ENCODE measurements around the gene APOBEC3A.
A peak's percentile ranks its signal among the peaks of the same experiment; 100 is the strongest.
"Not testable (repeated sequence)": the region's sequence is repeated elsewhere in the genome, so short reads cannot be mapped to it uniquely, and the experiment has no call there.

APOBEC3A gene

GRCh38 chr22:38981005-38981991, 23.9 kb downstream of the APOBEC3A start:
- DNase-seq (ENCODE audit: low read depth in 3 of 3), result no peak

- DNase-seq (ENCODE audit: low read depth in 3 of 3), result peak; percentile 22 to 62 (median 31)
Observed at GRCh38 chr22:38981992-38982927, 24.9 kb downstream of the APOBEC3A start, which contains the start of gene APOBEC3B. Gene APOBEC3B (plus strand): TSS chr22:38982347. CDS start chr22:38982454, 107 bp downstream.

GRCh38 chr22:38984224-38984623, 26.8 kb downstream of the APOBEC3A start:
- DNase-seq (ENCODE audit: low read depth in 3 of 3), result no peak

DNA sequence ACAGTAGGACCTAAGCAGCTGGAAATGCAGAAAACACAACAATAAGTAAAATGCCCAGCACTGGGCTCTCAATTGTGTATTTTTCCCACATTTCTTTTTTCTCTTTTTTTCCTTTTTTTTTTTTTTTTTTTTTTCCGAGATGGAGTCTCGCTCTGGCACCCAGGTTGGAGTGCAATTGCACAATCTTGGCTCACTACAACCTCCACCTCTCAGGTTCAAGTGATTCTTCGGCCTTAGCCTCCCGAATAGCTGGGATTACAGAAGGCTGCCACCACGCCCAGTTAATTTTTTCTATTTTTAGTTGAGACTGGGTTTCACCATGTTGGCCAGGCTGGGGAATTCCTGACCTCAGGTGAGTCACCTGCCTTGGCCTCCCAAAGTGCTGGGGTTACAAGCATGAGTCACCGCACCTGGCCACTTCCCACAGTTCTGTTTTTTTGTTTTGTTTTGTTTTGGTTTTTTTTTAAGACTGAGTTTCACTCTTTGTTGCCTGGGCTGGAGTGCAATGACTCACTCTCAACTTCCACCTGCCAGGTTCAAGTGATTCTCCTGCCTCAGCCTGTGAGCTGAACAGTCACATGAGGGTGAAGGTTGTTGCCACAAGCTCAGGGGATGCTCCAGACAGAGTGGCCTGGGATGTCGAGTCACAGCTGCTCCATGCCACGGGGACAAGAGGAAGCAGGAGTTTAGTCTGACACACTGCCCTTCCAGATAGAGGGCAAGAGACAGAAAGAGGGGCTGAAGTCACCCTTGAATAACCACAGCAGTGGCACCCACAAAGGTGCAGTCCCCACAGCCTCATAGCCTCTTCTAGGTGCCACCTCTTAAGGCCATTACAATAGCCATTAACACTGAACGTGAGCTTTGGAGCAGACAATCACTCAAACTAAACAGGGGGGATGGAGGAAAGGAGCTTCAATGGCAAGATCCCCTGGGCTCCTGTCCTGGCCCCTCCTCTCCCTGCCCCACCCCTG, 27.7 kb downstream of the APOBEC3A start:
- peak; percentile 56 to 84 (median 62) for DNase-seq (ENCODE audit: low read depth in 3 of 3)

- DNase-seq (ENCODE audit: low read depth in 3 of 3), result no peak
Observed at GRCh38 chr22:38986629-38987028, 29.2 kb downstream of the APOBEC3A start.

DNA sequence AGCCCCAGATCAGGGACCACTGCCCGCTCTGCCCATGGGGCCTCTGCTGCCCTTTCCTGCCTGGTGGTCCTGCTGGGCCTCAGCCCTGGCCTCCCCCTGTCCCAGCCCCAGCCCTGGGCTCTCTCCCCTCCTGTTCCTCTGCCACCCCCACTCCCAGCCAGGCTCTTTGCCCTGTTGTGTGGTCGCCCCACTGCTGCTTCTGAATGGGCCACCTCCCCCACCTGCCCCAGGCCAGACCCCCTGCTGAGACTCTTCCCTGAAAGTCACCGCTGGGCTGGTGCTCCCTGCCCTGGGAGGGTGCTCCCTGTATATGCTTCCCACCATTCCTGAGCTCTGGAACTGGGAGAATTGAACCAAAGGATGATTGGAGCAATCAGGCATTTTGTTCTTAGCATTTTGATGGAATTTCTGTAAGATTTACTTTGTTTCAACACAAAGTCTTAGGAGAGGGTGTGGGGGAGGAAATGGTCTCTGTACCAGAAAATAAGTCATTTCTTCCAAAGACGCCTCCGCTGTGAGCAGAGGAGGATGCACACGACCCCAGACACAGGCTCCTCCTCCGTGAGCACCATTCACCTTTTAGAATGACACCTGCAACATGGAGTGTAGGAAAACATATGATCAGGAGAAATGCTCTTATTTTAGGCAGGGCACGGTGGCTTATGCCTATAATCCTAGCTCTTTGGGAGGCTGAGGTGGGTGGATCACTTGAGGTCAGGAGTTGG, 29.9 kb downstream of the APOBEC3A start:
- DNase-seq (ENCODE audit: low read depth in 3 of 3), result no peak

DNA sequence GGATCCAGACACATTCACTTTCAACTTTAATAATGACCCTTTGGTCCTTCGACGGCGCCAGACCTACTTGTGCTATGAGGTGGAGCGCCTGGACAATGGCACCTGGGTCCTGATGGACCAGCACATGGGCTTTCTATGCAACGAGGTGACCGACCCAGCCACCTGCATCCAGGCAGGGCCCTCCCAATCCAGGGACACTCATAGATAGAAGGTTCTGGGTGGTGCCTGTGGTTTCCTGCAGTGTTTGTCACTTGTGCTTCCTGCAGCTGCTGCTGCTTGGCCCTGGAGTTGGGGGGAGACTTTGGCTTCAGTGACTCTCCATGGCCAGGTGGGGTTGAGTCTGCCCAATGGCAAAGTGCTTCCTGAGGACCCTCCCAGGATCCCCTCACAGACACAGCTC, 32.1 kb downstream of the APOBEC3A start:
- DNase-seq (ENCODE audit: low read depth in 3 of 3), result no peak

- not testable (repeated sequence) for DNase-seq (ENCODE audit: low read depth in 3 of 3)
Observed at GRCh38 chr22:38992871-38993371, 35.5 kb downstream of the APOBEC3A start.

- DNase-seq (ENCODE audit: low read depth in 3 of 3), result no peak
Observed at GRCh38 chr22:38996105-38996504, 38.7 kb downstream of the APOBEC3A start.

DNA sequence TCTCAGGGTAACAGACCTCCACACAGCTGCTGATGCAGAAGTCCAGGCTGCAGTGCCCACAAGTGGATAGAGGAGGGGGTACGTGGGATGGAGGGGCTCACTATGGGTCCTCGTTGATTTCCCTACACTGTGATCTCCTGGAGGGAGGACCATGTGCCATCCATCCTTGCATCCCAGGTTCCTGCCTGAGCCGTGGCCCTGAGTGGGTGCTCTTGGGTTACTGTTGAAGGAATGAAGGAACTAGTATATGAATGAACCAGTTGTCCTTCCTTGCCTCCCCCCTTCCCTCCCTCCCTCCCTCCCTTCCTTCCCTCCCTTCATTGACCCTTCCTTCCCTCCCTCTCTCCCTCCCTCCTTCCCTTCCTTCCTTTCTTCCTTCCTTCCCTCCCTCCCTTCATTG, 40.1 kb downstream of the APOBEC3A start:
- no peak for DNase-seq (ENCODE audit: low read depth in 3 of 3)

- peak; percentile 41 to 68 (median 57) for DNase-seq (ENCODE audit: low read depth in 3 of 3)
Observed at GRCh38 chr22:39003165-39003638, 45.8 kb downstream of the APOBEC3A start.

DNA sequence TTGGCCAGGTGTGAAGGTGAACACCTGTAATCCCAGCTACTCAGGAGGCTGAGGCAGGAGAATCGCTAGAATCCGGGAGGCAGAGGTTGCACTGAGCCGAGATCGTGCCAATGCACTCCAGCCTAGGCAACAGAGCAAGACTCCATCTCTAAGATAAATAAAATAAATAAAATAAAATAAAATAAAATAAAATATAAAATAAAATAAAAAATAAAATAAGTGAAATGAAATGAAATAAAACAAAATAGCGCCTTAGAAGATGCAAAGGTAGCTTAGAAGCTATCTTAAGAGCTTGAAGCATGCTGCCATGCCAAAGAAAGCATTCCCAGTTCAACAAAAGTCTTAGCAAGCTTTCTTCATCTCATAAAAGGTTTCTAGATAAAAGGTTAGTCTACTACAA, 49.8 kb downstream of the APOBEC3A start:
- no peak for DNase-seq (ENCODE audit: low read depth in 3 of 3)

GRCh38 chr22:39008271-39008850, 51.0 kb downstream of the APOBEC3A start:
- DNase-seq (ENCODE audit: low read depth in 3 of 3), result not testable (repeated sequence)

DNA sequence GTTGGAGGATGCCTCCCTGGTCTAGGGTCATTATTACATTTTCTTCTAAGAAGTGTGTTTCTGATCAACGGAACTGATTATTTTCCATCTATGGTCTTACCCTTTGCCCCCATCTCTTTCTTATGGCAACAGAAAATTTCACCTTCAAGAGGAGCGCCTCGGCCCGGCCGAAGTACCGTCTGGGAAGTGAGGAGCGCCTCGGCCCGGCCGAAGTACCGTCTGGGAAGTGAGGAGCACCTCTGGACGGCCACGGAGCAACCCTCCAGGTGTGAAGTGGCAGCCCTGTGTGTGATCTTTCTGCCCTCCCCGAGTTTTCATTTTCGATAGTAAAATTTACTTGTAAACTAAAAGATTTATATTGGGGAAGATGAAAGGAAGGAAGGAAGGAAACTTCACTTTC, 53.5 kb downstream of the APOBEC3A start:
- no peak for DNase-seq (ENCODE audit: low read depth in 3 of 3)

All from stimulated activated CD4-positive, alpha-beta T cell treated with anti-CD3 and anti-CD28 coated beads, TNF-alpha, amount 100 ng/mL, for 24 hours (primary cell).